ENCODE measurements around the gene EVA1C. TPM values are rescaled to one million over a fixed set of nuclear protein-coding genes. Genes with fewer than 3 reads are reported as not detected.

The EVA1C gene
- total RNA-seq, 1 experiment from 2014 or later: 29.3 TPM

DNA sequence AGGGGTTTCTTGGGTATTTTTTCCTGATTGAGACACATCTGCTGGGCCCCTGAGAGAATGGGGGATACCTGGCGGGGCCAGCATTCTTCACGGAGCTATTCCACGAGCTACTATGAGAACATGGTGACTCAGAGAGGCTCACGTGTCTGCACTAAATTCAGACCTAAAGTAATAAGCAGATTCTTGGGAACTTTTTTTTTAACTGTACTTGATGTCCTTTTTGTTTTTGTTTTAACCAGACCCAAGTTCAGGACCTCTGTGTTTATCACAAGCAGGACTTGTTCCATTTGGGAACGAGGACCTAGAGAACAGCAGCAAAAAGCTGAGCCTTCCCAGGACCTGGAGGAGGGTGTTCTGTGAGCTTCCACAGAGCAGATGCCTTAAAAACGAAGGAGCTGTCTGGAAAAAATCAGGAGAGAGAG lies 44.0 kb downstream of the EVA1C start:
- Histone ChIP-seq H3K36me3 (ENCODE audit: control insufficient read depth in 1 of 2, insufficient read depth in 2 of 2, low read length in 2 of 2) (peaks cover 0 to 44% of the 10 kb centered on the region in 2 experiments; a peak in 3 of 4 replicates), H3K4me3 (replicated peaks in 1 of 2; ENCODE audit: low read depth in 1 of 2, low read length in 2 of 2) (no peak overlapping the region), H3K9me3 (ENCODE audit: control insufficient read depth in 1 of 2, insufficient read depth in 1 of 2, low read depth in 1 of 2, low read length in 2 of 2) (no peaks in the 10 kb centered on the region), H4K20me1 (ENCODE audit: insufficient read depth) (no peaks in the 10 kb centered on the region), H3K79me2 (ENCODE audit: insufficient read depth, low read length) (peaks cover 60% of the 10 kb centered on the region), H3K9ac (ENCODE audit: low read length) (peak overlapping the region; percentile 19), H3K4me1 (ENCODE audit: control insufficient read depth in 1 of 2, insufficient read depth in 2 of 2, low read length in 2 of 2) (peaks cover 45% of the 10 kb centered on the region in 2 experiments), H3K4me2 (ENCODE audit: low read length) (peak overlapping the region; percentile 55), H3K27ac (ENCODE audit: low read depth, low read length) (peak overlapping the region; percentile 73), H3K27me3 (ENCODE audit: insufficient read depth, low read length) (no peaks in the 10 kb centered on the region), H3K9me2 (ENCODE audit: insufficient read depth) (no peaks in the 10 kb centered on the region), H2AFZ (ENCODE audit: low read depth, low read length, poor library complexity, severe bottlenecking) (no peak overlapping the region)
- POLR2A ChIA-PET: no interaction called here
- TF ChIP-seq FOSL1 (IDR thresholded peaks at IDR 0.05; ENCODE audit: low read depth) (0 out of 2 replicates have a peak, but pooled peaks have one; percentile 17), POLR2AphosphoS5 (IDR thresholded peaks at IDR 0.05; ENCODE audit: low read depth, low read length) (no peak)
- CTCF ChIA-PET: interaction anchor here (0.7 to 1.6 kb wide), 2 partner anchors 112 to 144 kb away, joined by 3 to 5 read pairs; no protein-coding TSS in a partner anchor
- ATAC-seq (peak; percentile 41; the same call in 1 of the 2 replicates), DNase-seq (ENCODE audit: low read depth, low spot score) (no peak)
- RAD21 ChIA-PET (ENCODE audit: low non-redundant PET in 1 of 2, low total read pairs in 2 of 2, uncharacterized antibody in 2 of 2, unreplicated experiment in 2 of 2): no interaction called here
- no TSS peak for BruUV-seq (replicated peaks)
- intact Hi-C loops (cut with micrococcal nuclease): no loop called here

DNA sequence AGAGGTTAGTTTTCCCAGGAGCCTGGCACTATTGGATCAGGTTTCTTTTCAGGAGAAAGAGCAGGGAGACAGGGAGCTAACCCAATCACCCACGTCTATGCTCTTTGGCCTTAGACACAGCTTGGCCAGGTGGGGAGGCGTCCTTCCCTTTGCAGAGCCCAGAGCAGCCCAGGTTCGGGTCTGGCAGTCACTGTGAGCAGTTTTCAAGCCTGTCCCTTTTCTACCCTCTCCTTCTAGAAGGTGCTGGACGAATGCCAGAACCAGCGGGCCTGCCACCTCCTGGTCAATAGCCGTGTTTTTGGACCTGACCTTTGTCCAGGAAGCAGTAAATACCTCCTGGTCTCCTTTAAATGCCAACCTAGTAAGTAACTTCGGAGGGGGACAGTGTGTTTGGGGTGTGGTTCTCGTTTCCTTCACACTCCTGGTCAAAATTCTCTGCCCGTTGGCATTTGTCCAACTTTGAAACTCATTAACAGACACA lies 44.9 kb downstream of the EVA1C start:
- peaks cover 54% of the 10 kb centered on the region in 2 experiments for H3K4me1 ChIP-seq (ENCODE audit: control insufficient read depth in 1 of 2, insufficient read depth in 2 of 2, low read length in 2 of 2)
- ChIA-PET CTCF (interaction anchor here (0.7 to 1.6 kb wide), 2 partner anchors 111 to 144 kb away, joined by 3 to 5 read pairs; no protein-coding TSS in a partner anchor), POLR2A (no interaction called here), RAD21 (ENCODE audit: low non-redundant PET in 1 of 2, low total read pairs in 2 of 2, uncharacterized antibody in 2 of 2, unreplicated experiment in 2 of 2) (no interaction called here)
- no peaks in the 10 kb centered on the region for H3K9me2 ChIP-seq (ENCODE audit: insufficient read depth)
- peak overlapping the region in 1 of 2 experiments; percentile 10; a peak in 1 of 4 replicates for H3K4me3 ChIP-seq (replicated peaks in 1 of 2; ENCODE audit: low read depth in 1 of 2, low read length in 2 of 2)
- H3K27me3 ChIP-seq (ENCODE audit: insufficient read depth, low read length): no peaks in the 10 kb centered on the region
- peaks cover 61% of the 10 kb centered on the region for H3K79me2 ChIP-seq (ENCODE audit: insufficient read depth, low read length)
- H3K9ac ChIP-seq (ENCODE audit: low read length): peak overlapping the region; percentile 19
- H3K4me2 ChIP-seq (ENCODE audit: low read length): peak overlapping the region; percentile 55
- peaks cover 0 to 49% of the 10 kb centered on the region in 2 experiments; a peak in 3 of 4 replicates for H3K36me3 ChIP-seq (ENCODE audit: control insufficient read depth in 1 of 2, insufficient read depth in 2 of 2, low read length in 2 of 2)
- no peak overlapping the region for H2AFZ ChIP-seq (ENCODE audit: low read depth, low read length, poor library complexity, severe bottlenecking)
- intact Hi-C loops (cut with micrococcal nuclease): no loop called here
- BruUV-seq (replicated peaks): no TSS peak
- ATAC-seq (peak; percentile 67), DNase-seq (ENCODE audit: low read depth, low spot score) (peak; percentile 18)
- no peaks in the 10 kb centered on the region for H3K9me3 ChIP-seq (ENCODE audit: control insufficient read depth in 1 of 2, insufficient read depth in 1 of 2, low read depth in 1 of 2, low read length in 2 of 2)
- TF ChIP-seq, protein P1, sequence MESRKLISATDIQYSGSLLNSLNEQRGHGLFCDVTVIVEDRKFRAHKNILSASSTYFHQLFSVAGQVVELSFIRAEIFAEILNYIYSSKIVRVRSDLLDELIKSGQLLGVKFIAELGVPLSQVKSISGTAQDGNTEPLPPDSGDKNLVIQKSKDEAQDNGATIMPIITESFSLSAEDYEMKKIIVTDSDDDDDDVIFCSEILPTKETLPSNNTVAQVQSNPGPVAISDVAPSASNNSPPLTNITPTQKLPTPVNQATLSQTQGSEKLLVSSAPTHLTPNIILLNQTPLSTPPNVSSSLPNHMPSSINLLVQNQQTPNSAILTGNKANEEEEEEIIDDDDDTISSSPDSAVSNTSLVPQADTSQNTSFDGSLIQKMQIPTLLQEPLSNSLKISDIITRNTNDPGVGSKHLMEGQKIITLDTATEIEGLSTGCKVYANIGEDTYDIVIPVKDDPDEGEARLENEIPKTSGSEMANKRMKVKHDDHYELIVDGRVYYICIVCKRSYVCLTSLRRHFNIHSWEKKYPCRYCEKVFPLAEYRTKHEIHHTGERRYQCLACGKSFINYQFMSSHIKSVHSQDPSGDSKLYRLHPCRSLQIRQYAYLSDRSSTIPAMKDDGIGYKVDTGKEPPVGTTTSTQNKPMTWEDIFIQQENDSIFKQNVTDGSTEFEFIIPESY (IDR thresholded peaks at IDR 0.05; ENCODE audit: extremely low read depth, insufficient replicate concordance, low read length): no peak
- TF ChIP-seq, protein P2, sequence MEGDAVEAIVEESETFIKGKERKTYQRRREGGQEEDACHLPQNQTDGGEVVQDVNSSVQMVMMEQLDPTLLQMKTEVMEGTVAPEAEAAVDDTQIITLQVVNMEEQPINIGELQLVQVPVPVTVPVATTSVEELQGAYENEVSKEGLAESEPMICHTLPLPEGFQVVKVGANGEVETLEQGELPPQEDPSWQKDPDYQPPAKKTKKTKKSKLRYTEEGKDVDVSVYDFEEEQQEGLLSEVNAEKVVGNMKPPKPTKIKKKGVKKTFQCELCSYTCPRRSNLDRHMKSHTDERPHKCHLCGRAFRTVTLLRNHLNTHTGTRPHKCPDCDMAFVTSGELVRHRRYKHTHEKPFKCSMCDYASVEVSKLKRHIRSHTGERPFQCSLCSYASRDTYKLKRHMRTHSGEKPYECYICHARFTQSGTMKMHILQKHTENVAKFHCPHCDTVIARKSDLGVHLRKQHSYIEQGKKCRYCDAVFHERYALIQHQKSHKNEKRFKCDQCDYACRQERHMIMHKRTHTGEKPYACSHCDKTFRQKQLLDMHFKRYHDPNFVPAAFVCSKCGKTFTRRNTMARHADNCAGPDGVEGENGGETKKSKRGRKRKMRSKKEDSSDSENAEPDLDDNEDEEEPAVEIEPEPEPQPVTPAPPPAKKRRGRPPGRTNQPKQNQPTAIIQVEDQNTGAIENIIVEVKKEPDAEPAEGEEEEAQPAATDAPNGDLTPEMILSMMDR (IDR thresholded peaks at IDR 0.05 in 2 of 3, conservative IDR thresholded peaks at IDR 0.05 in 1 of 3; ENCODE audit: borderline replicate concordance in 1 of 3, insufficient read depth in 1 of 3, low read depth in 2 of 3, low read length in 2 of 3): peak in 1 of 3 experiments; percentile 23; a peak in 2 of 6 replicates
- H3K27ac ChIP-seq (ENCODE audit: low read depth, low read length): peak overlapping the region; percentile 73
- H4K20me1 ChIP-seq (ENCODE audit: insufficient read depth): no peaks in the 10 kb centered on the region

All from HCT116 (cell line).